ENCODE results near the gene PPARD. TPM values are rescaled to one million over a fixed set of nuclear protein-coding genes. Genes with fewer than 3 reads are reported as not detected.

PPARD gene
- total and polyA plus RNA-seq, 8 donors, result 21.0 to 28.4 (median 23.9) TPM

DNA sequence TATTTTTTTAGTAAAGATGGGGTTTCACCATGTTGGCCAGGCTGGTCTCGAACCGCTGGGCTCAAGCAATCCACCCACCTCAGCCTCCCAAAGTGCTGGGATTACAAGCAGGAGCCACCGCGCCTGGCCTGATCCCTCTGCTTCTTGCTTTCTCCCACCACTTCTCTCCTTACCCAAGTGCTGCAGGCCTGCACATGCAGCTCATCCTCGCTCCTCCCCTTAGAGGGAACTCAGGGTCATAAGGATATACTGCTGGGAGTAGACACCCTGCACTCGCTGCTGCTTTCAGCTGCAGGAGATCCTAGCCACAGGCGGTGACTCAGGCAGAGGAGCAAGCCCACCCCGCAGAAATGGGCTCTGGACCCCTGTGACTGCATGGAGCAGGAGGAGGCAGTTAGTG is 69.7 kb downstream of the PPARD start:
- no peak overlapping the region for H3K27ac ChIP-seq
- no peaks in the 10 kb centered on the region for H3K27me3 ChIP-seq
- H3K9me3 ChIP-seq, result no peaks in the 10 kb centered on the region
- ATAC-seq (no peak), DNase-seq (no peak)
- intact Hi-C loops (cut with DNase I), result no loop called here
- no peak overlapping the region for H3K4me3 ChIP-seq
- TF ChIP-seq CTCF (IDR thresholded peaks at IDR 0.05), result no peak
- H3K36me3 ChIP-seq, result peaks cover 0 to 39% of the 10 kb centered on the region in 2 donors
- peaks cover 3 to 16% of the 10 kb centered on the region in 2 donors for H3K4me1 ChIP-seq

DNA sequence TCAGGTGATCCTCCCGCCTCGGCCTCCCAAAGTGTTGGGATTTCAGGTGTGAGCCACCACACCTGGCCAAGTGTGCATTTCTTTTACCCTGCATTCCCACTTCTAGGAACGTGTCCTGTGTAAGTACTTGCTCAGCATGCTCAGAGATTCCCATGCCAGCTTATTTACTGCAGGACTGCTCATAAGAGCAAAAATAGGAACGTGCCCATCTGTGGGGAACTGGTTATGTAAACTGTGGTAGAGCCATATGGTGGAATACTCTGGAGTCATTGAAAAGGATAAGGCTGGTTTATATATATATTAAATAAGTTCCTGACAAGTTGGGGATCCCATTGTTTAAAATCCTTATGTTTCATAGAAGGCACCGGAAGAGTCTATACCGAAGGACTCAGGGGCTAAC is 71.6 kb downstream of the PPARD start:
- Histone ChIP-seq H3K27ac (no peak overlapping the region), H3K4me1 (peaks cover 3 to 25% of the 10 kb centered on the region in 2 donors), H3K27me3 (no peaks in the 10 kb centered on the region), H3K36me3 (peaks cover 0 to 55% of the 10 kb centered on the region in 2 donors), H3K9me3 (no peaks in the 10 kb centered on the region), H3K4me3 (no peak overlapping the region)
- intact Hi-C loops (cut with DNase I), result no loop called here
- TF ChIP-seq CTCF (IDR thresholded peaks at IDR 0.05), result no peak
- ATAC-seq (no peak), DNase-seq (no peak)

DNA sequence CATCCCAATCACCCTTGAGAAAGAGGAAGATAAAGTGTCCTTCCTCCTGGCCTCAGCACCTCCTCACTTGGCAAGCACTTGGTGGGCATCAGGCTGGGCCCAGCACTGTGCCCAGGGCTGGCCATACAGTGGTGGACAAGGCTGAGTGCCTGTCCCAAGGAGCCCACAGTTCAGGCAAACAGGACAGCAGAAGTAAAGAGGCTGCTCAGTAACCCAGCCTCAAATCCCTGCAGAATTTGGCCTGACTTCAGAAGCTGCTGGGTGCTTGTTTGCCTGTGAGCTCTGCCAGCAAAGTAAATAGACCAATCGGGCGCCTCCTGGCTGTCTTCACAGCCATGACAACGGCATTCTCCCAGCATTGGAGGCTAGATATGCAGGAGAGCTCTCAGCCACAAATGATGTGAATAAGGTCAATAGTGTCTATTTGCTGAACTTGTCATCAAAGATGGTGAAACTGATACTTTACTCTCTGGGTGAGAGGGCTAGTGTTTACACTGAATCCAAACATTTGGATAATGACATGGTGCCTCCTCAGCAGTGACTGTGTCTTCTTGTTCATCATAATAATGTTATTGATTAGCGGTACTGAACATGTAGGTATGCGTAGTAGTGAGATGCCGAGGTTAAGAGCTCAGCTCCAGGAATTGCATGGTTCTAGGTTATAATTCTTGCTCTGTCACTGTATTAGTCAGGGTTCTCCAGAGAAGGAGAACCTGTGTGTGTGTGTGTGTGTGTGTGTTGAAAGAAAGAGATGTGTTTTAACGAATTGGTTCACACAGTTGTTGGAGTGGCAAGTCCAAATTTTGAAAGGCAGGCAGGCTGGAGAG is 72.9 kb downstream of the PPARD start:
- intact Hi-C loops (cut with DNase I), result no loop called here
- H3K27ac ChIP-seq, result no peak overlapping the region
- TF ChIP-seq CTCF (IDR thresholded peaks at IDR 0.05), result peak; percentile 22 to 33
- H3K27me3 ChIP-seq, result no peaks in the 10 kb centered on the region
- no peaks in the 10 kb centered on the region for H3K9me3 ChIP-seq
- DNase-seq (peak in 3 of 4 donors; percentile 61 to 88 (median 69)), ATAC-seq (peak; percentile 90)
- H3K4me1 ChIP-seq, result peaks cover 3 to 35% of the 10 kb centered on the region in 2 donors
- H3K36me3 ChIP-seq, result peaks cover 0 to 62% of the 10 kb centered on the region in 2 donors
- H3K4me3 ChIP-seq, result no peak overlapping the region

GRCh38 chr6:35417979-35418661 is 75.8 kb downstream of the PPARD start:
- no peaks in the 10 kb centered on the region for H3K27me3 ChIP-seq
- intact Hi-C loops (cut with DNase I), result no loop called here
- no peak overlapping the region for H3K27ac ChIP-seq
- DNase-seq, result no peak
- peaks cover 3 to 26% of the 10 kb centered on the region in 2 donors for H3K4me1 ChIP-seq
- no peak for ATAC-seq
- H3K4me3 ChIP-seq, result no peak overlapping the region
- peaks cover 0 to 57% of the 10 kb centered on the region in 2 donors for H3K36me3 ChIP-seq
- no peak for TF ChIP-seq CTCF (IDR thresholded peaks at IDR 0.05)
- no peaks in the 10 kb centered on the region for H3K9me3 ChIP-seq

DNA sequence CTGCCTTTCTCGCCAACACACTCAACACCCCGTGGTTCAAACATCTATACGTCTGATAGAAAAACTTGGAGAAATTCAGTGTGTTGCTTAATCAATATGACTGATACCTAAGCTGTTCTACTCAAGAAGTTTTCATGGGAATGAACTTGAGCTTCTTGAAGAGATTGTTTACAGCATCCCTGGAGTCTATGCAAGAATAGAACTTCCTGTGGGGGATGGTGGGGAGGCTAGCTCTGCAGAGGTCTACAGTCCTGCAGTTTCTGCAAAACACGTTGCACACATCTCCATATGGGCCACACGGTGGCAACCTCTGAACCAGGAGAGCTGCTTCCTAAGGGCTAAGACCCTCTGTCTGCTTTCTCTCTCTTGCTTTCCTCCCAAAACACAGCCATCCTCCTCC is 77.1 kb downstream of the PPARD start:
- ATAC-seq (no peak), DNase-seq (peak in 2 of 4 donors; percentile 20 to 54)
- Histone ChIP-seq H3K27ac (no peak overlapping the region), H3K4me3 (no peak overlapping the region), H3K4me1 (peaks cover 3 to 26% of the 10 kb centered on the region in 2 donors), H3K36me3 (peaks cover 0 to 60% of the 10 kb centered on the region in 2 donors), H3K9me3 (no peaks in the 10 kb centered on the region), H3K27me3 (no peaks in the 10 kb centered on the region)
- TF ChIP-seq CTCF (IDR thresholded peaks at IDR 0.05), result no peak
- intact Hi-C loops (cut with DNase I), result no loop called here
